ENCODE measurements around the gene BTF3L4.
A peak's percentile ranks its signal among the peaks of the same experiment; 100 is the strongest.
"Not testable (repeated sequence)": the region's sequence is repeated elsewhere in the genome, so short reads cannot be mapped to it uniquely, and the experiment has no call there.

BTF3L4 gene

GRCh38 chr1:52041551-52042185 lies 14.4 kb upstream of the BTF3L4 start:
- TF ChIP-seq, protein P1, sequence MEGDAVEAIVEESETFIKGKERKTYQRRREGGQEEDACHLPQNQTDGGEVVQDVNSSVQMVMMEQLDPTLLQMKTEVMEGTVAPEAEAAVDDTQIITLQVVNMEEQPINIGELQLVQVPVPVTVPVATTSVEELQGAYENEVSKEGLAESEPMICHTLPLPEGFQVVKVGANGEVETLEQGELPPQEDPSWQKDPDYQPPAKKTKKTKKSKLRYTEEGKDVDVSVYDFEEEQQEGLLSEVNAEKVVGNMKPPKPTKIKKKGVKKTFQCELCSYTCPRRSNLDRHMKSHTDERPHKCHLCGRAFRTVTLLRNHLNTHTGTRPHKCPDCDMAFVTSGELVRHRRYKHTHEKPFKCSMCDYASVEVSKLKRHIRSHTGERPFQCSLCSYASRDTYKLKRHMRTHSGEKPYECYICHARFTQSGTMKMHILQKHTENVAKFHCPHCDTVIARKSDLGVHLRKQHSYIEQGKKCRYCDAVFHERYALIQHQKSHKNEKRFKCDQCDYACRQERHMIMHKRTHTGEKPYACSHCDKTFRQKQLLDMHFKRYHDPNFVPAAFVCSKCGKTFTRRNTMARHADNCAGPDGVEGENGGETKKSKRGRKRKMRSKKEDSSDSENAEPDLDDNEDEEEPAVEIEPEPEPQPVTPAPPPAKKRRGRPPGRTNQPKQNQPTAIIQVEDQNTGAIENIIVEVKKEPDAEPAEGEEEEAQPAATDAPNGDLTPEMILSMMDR (IDR thresholded peaks at IDR 0.05; ENCODE audit: low read depth, low read length) = no peak
- H3K4me3 ChIP-seq (replicated peaks in 1 of 2; ENCODE audit: low read depth in 2 of 2, low read length in 2 of 2) = no peak overlapping the region
- peak in 1 of 2 donors; percentile 55 for DNase-seq (ENCODE audit: low read depth in 2 of 2)

DNA sequence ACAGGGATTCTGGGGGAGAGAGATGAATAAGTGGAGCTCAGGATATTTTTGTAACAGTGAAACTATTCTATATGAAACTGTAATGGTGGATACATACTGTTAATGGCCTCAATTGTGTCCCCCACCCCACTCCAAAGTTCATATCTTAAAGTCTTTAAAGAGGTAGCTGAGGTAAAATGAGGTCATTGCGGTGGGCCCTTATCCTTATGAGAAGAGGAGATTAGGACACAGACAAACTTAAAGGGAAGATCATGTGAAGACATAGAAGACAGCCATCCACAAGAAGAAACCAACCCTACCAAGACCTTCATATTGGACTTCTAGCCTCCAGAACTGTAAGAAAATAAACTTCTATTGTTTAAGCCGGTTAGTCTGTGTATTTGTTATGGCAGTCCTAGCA lies 10.9 kb upstream of the BTF3L4 start:
- TF ChIP-seq, protein P1 (IDR thresholded peaks at IDR 0.05; ENCODE audit: low read depth, low read length) = no peak
- H3K4me3 ChIP-seq (replicated peaks in 1 of 2; ENCODE audit: low read depth in 2 of 2, low read length in 2 of 2) = no peak overlapping the region
- no peak for DNase-seq (ENCODE audit: low read depth in 2 of 2)

DNA sequence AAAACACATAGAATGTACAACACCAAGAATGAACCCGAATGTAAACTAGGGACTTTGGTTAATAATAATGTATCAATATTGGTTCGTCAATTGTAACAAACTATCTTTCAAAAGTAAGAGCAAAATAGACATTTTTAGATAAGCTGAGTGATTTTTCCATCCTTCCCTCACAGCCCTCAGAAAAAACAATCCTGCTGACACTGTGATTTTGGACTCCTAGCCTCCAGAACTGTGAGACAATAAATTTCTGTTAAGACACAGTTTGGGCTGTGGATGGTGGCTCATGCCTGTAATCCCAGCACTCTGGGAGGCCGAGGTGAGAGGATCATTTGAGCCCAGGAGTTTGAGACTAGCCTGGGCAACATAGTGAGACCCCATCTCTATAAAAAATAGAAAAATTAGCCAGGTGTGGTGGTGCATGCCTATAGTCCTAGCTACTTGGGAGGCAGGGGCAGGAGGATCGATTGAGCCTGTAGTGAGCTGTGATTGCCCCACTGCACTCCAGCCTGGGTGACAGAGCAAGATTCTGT lies 10.4 kb upstream of the BTF3L4 start:
- DNase-seq (ENCODE audit: low read depth in 2 of 2) = not testable (repeated sequence)

DNA sequence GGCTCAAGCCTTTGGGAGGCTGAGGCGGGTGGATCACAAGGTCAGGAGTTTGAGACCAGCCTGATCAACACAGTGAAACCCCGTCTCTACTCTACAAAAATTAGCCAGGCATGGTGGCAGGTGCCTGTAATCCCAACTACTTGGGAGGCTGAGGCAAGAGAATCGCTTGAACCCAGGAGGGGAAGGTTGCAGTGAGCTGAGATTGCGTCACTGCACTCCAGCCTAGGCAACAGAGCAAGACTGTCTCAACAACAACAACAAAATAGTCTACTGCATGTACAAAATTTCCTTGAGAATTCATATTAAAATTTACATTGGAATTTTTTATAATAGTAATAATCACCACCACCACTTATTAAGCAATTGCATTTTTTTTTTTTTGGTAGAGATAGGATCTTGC lies 6.8 kb upstream of the BTF3L4 start:
- DNase-seq (ENCODE audit: low read depth in 2 of 2); H3K4me3 ChIP-seq (replicated peaks in 1 of 2; ENCODE audit: low read depth in 2 of 2, low read length in 2 of 2): not testable (repeated sequence)

More for the DNA sequence above, 10.4 kb upstream of the BTF3L4 start:
- H3K4me3 ChIP-seq (replicated peaks in 1 of 2; ENCODE audit: low read depth in 2 of 2, low read length in 2 of 2) = not testable (repeated sequence)

DNA sequence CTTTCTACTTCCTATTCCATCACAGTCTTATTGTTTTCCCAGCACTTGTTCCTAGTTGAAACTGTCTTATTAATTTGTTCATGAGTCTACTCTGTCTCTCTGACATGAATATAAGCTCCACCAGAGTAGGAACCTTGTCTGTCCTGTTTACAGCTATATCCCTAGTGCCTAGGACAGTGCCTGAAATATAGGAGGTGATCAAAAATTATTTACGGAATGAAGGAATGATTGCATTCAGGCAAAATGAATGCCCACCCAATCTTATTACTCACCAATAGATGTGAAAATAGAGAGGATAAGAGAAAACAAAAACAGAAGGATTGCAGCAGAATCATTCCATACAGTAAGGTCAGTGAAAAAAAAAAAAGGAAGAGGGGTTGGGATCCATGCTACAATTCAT lies 2.2 kb upstream of the BTF3L4 start:
- peak overlapping the region in 1 of 2 donors; percentile 76 for H3K4me3 ChIP-seq (replicated peaks in 1 of 2; ENCODE audit: low read depth in 2 of 2, low read length in 2 of 2)
- TF ChIP-seq, protein P1 (IDR thresholded peaks at IDR 0.05; ENCODE audit: low read depth, low read length) = no peak
- DNase-seq (ENCODE audit: low read depth in 2 of 2) = no peak

GRCh38 chr1:52054496-52055065 lies 1.5 kb upstream of the BTF3L4 start:
- peak overlapping the region; percentile 76 to 81 for H3K4me3 ChIP-seq (replicated peaks in 1 of 2; ENCODE audit: low read depth in 2 of 2, low read length in 2 of 2)
- DNase-seq (ENCODE audit: low read depth in 2 of 2) = no peak
- TF ChIP-seq, protein P1 (IDR thresholded peaks at IDR 0.05; ENCODE audit: low read depth, low read length) = no peak

DNA sequence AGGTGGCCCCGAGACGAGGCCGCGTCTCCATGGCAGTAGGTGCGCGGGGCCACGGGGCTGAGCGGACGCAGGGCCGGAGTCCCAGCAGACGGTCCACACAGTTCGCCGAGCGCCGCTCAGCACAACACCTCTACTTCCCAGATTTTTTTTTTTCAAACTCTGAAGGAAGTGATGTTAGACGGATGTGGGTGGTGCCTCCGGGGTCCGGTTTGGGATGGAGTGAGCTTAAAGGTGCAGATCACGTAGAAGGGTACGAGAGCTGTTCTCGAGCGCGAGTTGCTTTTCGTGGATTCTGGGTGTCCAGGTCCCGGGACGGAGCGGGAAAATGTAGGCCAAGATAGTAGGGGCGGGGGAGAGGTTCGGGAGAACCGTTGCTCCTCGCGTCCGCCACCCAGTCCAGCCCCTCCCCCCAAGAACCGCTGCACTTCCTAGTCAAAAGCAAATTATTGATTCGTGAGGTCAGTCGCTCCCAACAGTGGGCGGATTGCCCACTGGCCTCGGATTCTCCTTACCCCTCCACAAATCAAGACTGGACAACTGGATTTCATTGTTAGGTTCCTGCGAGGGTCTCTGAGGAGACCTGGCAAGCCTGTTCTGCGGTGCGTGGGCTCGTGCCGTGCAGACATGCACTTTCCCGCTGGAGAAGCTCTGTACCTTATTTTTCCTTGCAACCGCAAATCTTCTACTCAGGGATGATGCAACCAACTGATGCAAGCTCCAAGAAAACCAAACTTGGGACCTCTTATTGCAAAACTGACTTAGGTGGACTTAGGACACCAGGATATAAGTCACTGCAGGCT lies 829 bp upstream of the BTF3L4 start, which contains the start of gene TXNDC12:
Gene TXNDC12, minus strand, starts transcription at position 126 of the 800 bp plus-strand sequence. Its CDS starts 95 bp downstream, at position 31.
- peak; percentile 92 to 94 for DNase-seq (ENCODE audit: low read depth in 2 of 2)
- peak within 1 kb of the TSS; percentile 76 to 81 for H3K4me3 ChIP-seq (replicated peaks in 1 of 2; ENCODE audit: low read depth in 2 of 2, low read length in 2 of 2)
- TF ChIP-seq, protein P1 (IDR thresholded peaks at IDR 0.05; ENCODE audit: low read depth, low read length) = no peak
